Measurements from ENCODE around the gene LCORL. TPM values are rescaled to one million over a fixed set of nuclear protein-coding genes. Genes with fewer than 3 reads are reported as not detected.

The LCORL gene
- total RNA-seq, 1 donor from 2014 or later = 12.6 TPM

DNA sequence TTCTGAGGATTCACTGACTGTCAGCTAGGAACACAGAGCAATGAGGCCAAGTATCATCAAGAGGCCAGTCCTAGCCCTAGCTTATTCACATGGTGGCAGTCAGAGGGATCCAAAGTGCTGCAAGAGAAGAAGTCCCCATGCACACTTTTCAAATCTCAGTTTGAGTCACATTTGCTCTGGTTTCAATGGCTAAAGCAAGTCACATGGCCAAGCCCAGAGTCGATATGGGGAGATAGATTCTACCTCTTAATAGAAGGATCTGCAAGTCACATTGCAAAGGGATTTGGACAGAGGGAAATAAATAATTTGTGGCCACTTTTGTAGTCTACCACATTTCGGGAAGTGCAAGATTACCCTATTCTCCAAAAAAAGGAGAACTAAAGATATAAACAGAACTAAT is 3.7 kb upstream of the LCORL start:
- no peak overlapping the region for H3K4me3 ChIP-seq
- DNase-seq = no peak
- H3K36me3 ChIP-seq = no peaks in the 10 kb centered on the region
- intact Hi-C loops (cut with DNase I) = no loop called here
- H3K4me1 ChIP-seq = peaks cover 8% of the 10 kb centered on the region
- H3K27ac ChIP-seq = no peak overlapping the region
- TF ChIP-seq, protein P1, sequence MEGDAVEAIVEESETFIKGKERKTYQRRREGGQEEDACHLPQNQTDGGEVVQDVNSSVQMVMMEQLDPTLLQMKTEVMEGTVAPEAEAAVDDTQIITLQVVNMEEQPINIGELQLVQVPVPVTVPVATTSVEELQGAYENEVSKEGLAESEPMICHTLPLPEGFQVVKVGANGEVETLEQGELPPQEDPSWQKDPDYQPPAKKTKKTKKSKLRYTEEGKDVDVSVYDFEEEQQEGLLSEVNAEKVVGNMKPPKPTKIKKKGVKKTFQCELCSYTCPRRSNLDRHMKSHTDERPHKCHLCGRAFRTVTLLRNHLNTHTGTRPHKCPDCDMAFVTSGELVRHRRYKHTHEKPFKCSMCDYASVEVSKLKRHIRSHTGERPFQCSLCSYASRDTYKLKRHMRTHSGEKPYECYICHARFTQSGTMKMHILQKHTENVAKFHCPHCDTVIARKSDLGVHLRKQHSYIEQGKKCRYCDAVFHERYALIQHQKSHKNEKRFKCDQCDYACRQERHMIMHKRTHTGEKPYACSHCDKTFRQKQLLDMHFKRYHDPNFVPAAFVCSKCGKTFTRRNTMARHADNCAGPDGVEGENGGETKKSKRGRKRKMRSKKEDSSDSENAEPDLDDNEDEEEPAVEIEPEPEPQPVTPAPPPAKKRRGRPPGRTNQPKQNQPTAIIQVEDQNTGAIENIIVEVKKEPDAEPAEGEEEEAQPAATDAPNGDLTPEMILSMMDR (IDR thresholded peaks at IDR 0.05) = no peak
- ATAC-seq = no peak
- H3K9me3 ChIP-seq = no peaks in the 10 kb centered on the region
- no peaks in the 10 kb centered on the region for H3K27me3 ChIP-seq

DNA sequence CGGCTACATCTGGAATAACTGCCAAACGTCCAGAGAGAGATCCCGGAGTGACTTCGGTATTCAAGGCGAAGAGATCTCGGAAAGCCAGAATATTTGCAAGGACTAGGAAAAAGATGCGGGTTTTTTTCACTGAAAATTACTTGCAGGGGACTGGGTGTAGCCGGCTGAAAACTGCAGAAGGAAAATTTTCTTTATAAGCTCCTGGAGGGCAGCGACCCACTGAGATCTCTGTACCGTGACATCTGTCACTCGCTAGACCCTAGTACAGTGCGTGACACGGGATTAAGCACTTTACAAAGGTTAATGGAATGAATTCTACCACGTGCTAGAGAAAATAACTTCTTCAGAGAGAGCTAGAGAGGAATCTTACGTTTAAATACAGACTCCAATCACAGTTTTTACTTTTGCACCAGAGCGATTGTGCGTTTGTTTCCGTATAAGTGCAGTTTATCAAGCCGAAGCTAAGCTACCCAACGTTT is 1.1 kb upstream of the LCORL start:
- ATAC-seq = no peak
- Histone ChIP-seq H3K4me3 (peak overlapping the region; percentile 85), H3K9me3 (no peaks in the 10 kb centered on the region), H3K27ac (peak overlapping the region; percentile 93), H3K36me3 (no peaks in the 10 kb centered on the region), H3K4me1 (peaks cover 16% of the 10 kb centered on the region), H3K27me3 (no peaks in the 10 kb centered on the region)
- DNase-seq = no peak
- intact Hi-C loops (cut with DNase I) = no loop called here
- TF ChIP-seq, protein P1 (IDR thresholded peaks at IDR 0.05) = no peak

DNA sequence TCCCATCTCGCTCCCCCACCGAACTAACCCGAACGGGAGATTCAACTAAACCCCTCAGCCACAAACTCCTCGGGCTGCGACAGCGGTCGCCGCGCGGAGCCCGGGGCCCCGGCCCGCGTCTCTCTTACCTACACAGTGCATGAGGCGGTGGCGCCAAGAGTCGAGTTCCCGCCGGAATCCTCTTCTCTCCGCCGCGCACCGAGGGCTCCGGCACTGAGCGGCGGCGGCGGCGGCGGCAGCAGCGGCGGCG is 160 bp downstream of the LCORL start:
- intact Hi-C loops (cut with DNase I) = no loop called here
- no peaks in the 10 kb centered on the region for H3K27me3 ChIP-seq
- DNase-seq = no peak
- H3K4me3 ChIP-seq = peak overlapping the region; percentile 85
- ATAC-seq = peak; percentile 14
- peaks cover 16% of the 10 kb centered on the region for H3K4me1 ChIP-seq
- H3K9me3 ChIP-seq = no peaks in the 10 kb centered on the region
- peak overlapping the region; percentile 93 for H3K27ac ChIP-seq
- TF ChIP-seq, protein P1 (IDR thresholded peaks at IDR 0.05) = no peak
- H3K36me3 ChIP-seq = no peaks in the 10 kb centered on the region

DNA sequence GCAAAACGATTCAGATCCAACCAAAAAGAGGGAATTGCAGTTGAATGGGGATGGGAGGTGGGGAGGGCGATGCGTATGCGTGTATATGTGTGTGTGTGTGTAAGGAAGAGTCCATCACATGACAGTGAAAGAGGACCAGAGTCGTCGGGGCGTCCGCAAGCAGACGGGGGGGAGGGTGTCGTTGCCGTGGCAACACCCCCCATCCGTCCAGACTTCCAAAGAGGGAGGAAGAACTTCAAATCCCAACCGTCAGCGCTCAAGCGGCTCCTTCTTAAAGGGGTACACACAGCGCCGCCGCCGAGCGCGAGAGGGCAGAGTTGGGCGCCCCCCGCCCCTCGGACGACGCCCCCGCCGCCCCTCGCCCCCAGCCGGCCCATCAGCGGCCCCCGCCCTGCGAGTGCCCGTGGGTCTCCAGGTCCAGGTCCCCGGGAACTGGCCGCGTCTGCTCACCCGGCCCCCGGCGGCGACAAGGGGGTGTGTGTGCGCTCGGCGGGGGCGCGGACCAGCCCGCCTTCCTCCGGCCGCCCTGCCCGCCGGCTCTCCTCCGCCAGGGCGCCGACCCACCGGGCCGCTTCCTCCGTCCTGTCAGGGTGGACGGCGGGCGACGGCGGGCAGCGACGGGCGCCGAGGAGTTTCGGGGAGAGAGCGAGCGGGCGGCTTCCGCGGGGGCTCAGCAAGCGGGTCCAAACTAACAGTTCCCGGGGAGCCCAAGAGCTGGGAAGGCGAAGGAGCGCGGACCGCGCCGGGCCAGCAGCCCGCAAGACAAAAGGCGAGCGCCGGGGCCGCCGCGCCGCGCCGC is 685 bp downstream of the LCORL start:
- H3K4me1 ChIP-seq = peaks cover 16% of the 10 kb centered on the region
- H3K27ac ChIP-seq = peak overlapping the region; percentile 93
- H3K4me3 ChIP-seq = peak overlapping the region; percentile 85
- no peaks in the 10 kb centered on the region for H3K27me3 ChIP-seq
- DNase-seq (peak; percentile 80), ATAC-seq (peak; percentile 38)
- TF ChIP-seq, protein P1 (IDR thresholded peaks at IDR 0.05) = no peak
- no peaks in the 10 kb centered on the region for H3K9me3 ChIP-seq
- intact Hi-C loops (cut with DNase I) = no loop called here
- H3K36me3 ChIP-seq = no peaks in the 10 kb centered on the region

DNA sequence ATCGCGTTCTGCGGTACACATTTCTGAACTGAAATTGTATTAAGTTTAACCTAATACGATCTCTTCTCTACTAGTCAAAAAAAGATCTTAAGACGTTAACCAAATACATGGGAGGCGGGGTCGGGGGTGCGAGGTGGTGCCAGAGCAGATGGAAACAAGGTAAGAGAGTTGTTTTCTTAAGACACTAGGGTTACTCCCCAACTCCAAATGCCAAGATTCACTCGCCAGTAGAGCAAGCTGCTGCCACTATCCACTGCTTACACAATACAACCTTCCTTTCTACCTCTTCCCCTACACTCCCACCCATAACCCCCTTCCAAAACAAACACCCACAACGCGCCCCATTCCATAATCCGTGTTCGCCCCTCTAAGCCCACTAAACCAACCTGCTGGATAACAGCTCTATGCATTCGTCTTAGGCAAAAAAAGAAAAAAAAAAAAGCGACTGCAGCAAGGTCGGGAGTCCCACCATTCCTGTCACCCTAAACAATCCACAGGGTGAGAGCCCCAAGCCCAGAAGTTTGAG is 1.3 kb downstream of the LCORL start:
- DNase-seq = no peak
- Histone ChIP-seq H3K9me3 (no peaks in the 10 kb centered on the region), H3K4me3 (peak overlapping the region; percentile 85), H3K27ac (peak overlapping the region; percentile 93), H3K36me3 (no peaks in the 10 kb centered on the region), H3K4me1 (peaks cover 16% of the 10 kb centered on the region), H3K27me3 (no peaks in the 10 kb centered on the region)
- intact Hi-C loops (cut with DNase I) = no loop called here
- TF ChIP-seq, protein P1 (IDR thresholded peaks at IDR 0.05) = no peak
- no peak for ATAC-seq

Data from upper lobe of right lung (tissue), 1 donor.